ENCODE measurements around the gene FOXK1.
"Not testable (repeated sequence)": the region's sequence is repeated elsewhere in the genome, so short reads cannot be mapped to it uniquely, and the experiment has no call there.

Gene FOXK1

GRCh38 chr7:4786015-4786414 is 103.9 kb downstream of the FOXK1 start:
- DNase-seq (ENCODE audit: low spot score) = no peak

GRCh38 chr7:4787541-4787940 is 105.4 kb downstream of the FOXK1 start:
- no peak for DNase-seq (ENCODE audit: low spot score)

- no peak for DNase-seq (ENCODE audit: low spot score)
Measured at GRCh38 chr7:4787947-4788626, 106.0 kb downstream of the FOXK1 start.

GRCh38 chr7:4788627-4789189 is 106.6 kb downstream of the FOXK1 start:
- no peak for DNase-seq (ENCODE audit: low spot score)

- DNase-seq (ENCODE audit: low spot score) = no peak
Measured at GRCh38 chr7:4789194-4790077, 107.3 kb downstream of the FOXK1 start.

- no peak for DNase-seq (ENCODE audit: low spot score)
Measured at GRCh38 chr7:4790078-4790465, 108.0 kb downstream of the FOXK1 start.

- DNase-seq (ENCODE audit: low spot score) = no peak
Measured at GRCh38 chr7:4790516-4790991, 108.5 kb downstream of the FOXK1 start.

GRCh38 chr7:4791101-4791737 is 109.1 kb downstream of the FOXK1 start:
- no peak for DNase-seq (ENCODE audit: low spot score)

- peak; percentile 84 for DNase-seq (ENCODE audit: low spot score)
Measured at GRCh38 chr7:4791738-4792536, 109.8 kb downstream of the FOXK1 start.

GRCh38 chr7:4792537-4793126 is 110.5 kb downstream of the FOXK1 start:
- no peak for DNase-seq (ENCODE audit: low spot score)

GRCh38 chr7:4793385-4793993 is 111.4 kb downstream of the FOXK1 start:
- not testable (repeated sequence) for DNase-seq (ENCODE audit: low spot score)

- not testable (repeated sequence) for DNase-seq (ENCODE audit: low spot score)
Measured at GRCh38 chr7:4794171-4794570, 112.1 kb downstream of the FOXK1 start.

- no peak for DNase-seq (ENCODE audit: low spot score)
Measured at GRCh38 chr7:4794591-4795350, 112.7 kb downstream of the FOXK1 start.

- DNase-seq (ENCODE audit: low spot score) = no peak
Measured at GRCh38 chr7:4796453-4796852, 114.4 kb downstream of the FOXK1 start.

- DNase-seq (ENCODE audit: low spot score) = peak; percentile 52
Measured at GRCh38 chr7:4797858-4798705, 116.0 kb downstream of the FOXK1 start.

- no peak for DNase-seq (ENCODE audit: low spot score)
Measured at GRCh38 chr7:4798706-4799235, 116.7 kb downstream of the FOXK1 start.

- DNase-seq (ENCODE audit: low spot score) = no peak
Measured at GRCh38 chr7:4799508-4800268, 117.6 kb downstream of the FOXK1 start.

GRCh38 chr7:4800487-4800886 is 118.4 kb downstream of the FOXK1 start:
- no peak for DNase-seq (ENCODE audit: low spot score)

All from hematopoietic multipotent progenitor cell treated with erythropoietin and hydrocortisone succinate and interleukin-3 and kit ligand, for 17 days (in vitro differentiated cells).